GM21717 (cell line): ENCODE data around the gene ALG3.

Experiments
- ATAC-seq: cut with Tn5 transposase; IDR thresholded peaks from one replicate; pipeline ENCODE4 v1.9.1; 2021; ENCODE audit warnings: mild to moderate bottlenecking, moderate library complexity; ENCODE audit not compliant: unreplicated experiment

ALG3 gene

GRCh38 chr3:184260724-184261269, 12.0 kb upstream of the ALG3 start:
- ATAC-seq, result no peak

GRCh38 chr3:184259878-184260723, 11.3 kb upstream of the ALG3 start:
- no peak for ATAC-seq

GRCh38 chr3:184259396-184259877, 10.7 kb upstream of the ALG3 start:
- ATAC-seq, result no peak

- no peak for ATAC-seq
Observed at GRCh38 chr3:184258926-184259325, 10.2 kb upstream of the ALG3 start.

GRCh38 chr3:184257083-184257915, 8.5 kb upstream of the ALG3 start:
- no peak for ATAC-seq

- ATAC-seq, result no peak
Observed at GRCh38 chr3:184255291-184256039, 6.7 kb upstream of the ALG3 start.

GRCh38 chr3:184250167-184250828, 1.5 kb upstream of the ALG3 start:
- ATAC-seq, result peak; percentile 72

GRCh38 chr3:184249412-184250166, 827 bp upstream of the ALG3 start, which contains the start of gene EEF1AKMT4:
TSS of gene EEF1AKMT4 (plus strand) at chr3:184249672. CDS start at chr3:184249695, 23 bp downstream.
- peak; percentile 88 for ATAC-seq

- ATAC-seq, result no peak
Observed at GRCh38 chr3:184242297-184242685, 6.5 kb downstream of the ALG3 start.

GRCh38 chr3:184241447-184242296, 7.1 kb downstream of the ALG3 start:
- no peak for ATAC-seq

- no peak for ATAC-seq
Observed at GRCh38 chr3:184241141-184241446, 7.7 kb downstream of the ALG3 start.

GRCh38 chr3:184240384-184241140, 8.2 kb downstream of the ALG3 start:
- no peak for ATAC-seq

- no peak for ATAC-seq
Observed at GRCh38 chr3:184239708-184240107, 9.1 kb downstream of the ALG3 start.

GRCh38 chr3:184239221-184239620, 9.5 kb downstream of the ALG3 start:
- ATAC-seq, result no peak

- no peak for ATAC-seq
Observed at GRCh38 chr3:184238246-184238818, 10.4 kb downstream of the ALG3 start.

GRCh38 chr3:184237807-184238206, 11.0 kb downstream of the ALG3 start:
- ATAC-seq, result no peak

- ATAC-seq, result no peak
Observed at GRCh38 chr3:184237211-184237610, 11.6 kb downstream of the ALG3 start.

GRCh38 chr3:184236636-184237035, 12.1 kb downstream of the ALG3 start:
- ATAC-seq, result no peak
